HCT116 (cell line): ENCODE data around the gene TMEM81. TPM values are rescaled to one million over a fixed set of nuclear protein-coding genes. Genes with fewer than 3 reads are reported as not detected.

ENCODE experiments used
- ATAC-seq: fragments of 200-7000 bp; cut with Tn5 transposase; 2 replicates; pipeline ENCODE4 v1.9.1; 2020; ENCODE audit warnings: mild to moderate bottlenecking, moderate library complexity
- BruUV-seq: library from RNA; stranded (reverse); fragments of 400-500 nt; replicated peaks from 2 replicates; lab custom pipeline; 2021; lab: Mats Ljungman, UMichigan
- CTCF ChIA-PET: fragments of 300-600 bp; sonication (Branson Sonifier 250); formaldehyde crosslinking; loops from one replicate; lab custom pipeline; 2021; ENCODE audit warnings: antibody characterized with exemption; lab: Charles Lee
- POLR2A ChIA-PET: fragments of 300-600, 350-600 bp; sonication (Branson Sonifier 250); formaldehyde crosslinking; loops from one replicate; lab custom pipeline; 2021; ENCODE audit warnings: antibody characterized with exemption; lab: Charles Lee
- RAD21 ChIA-PET, 2 experiments: fragments of 300-600 bp; sonication (Branson Sonifier 250); formaldehyde crosslinking; loops; one replicate each; lab custom pipeline; 2023; ENCODE audit warnings: low total read pairs in 2 of 2; ENCODE audit not compliant: uncharacterized antibody in 2 of 2, unreplicated experiment in 2 of 2, low non-redundant PET in 1 of 2; lab: Charles Lee
- DNase-seq: peaks from one replicate; pipeline ENCODE4 v3.0.0-alpha.2; 2010; ENCODE audit warnings: low read depth, low spot score
- H2AFZ ChIP-seq: fragments of 200-600 bp; shearing (Covaris generic), sonication (generic); 2 replicates; pipeline ENCODE4 v1.6.1; 2017; ENCODE audit warnings: low read depth, mixed run types, mixed read lengths, antibody characterized with exemption, low read length; ENCODE audit not compliant: poor library complexity, severe bottlenecking
- H3K27ac ChIP-seq: 2 replicates; pipeline ENCODE4 v1.5.1; 2012; ENCODE audit warnings: low read depth, low read length
- H3K27me3 ChIP-seq: fragments of 200-600 bp; sonication (generic); 2 replicates; pipeline ENCODE4 v1.6.1; 2016; ENCODE audit warnings: mixed run types, low read length, mixed read lengths; ENCODE audit not compliant: insufficient read depth
- H3K36me3 ChIP-seq, 2 experiments: fragments of 200-500 bp in 1 of 2; fragments of 200-600 bp in 1 of 2; sonication (Bioruptor generic) in 1 of 2; sonication (generic) in 1 of 2; 2 replicates each; pipeline versions ENCODE4 v1.5.1 to v1.6.1; 2014 to 2016; ENCODE audit warnings: low read length in 2 of 2, inconsistent platforms in 1 of 2, mixed read lengths in 1 of 2, mixed run types in 1 of 2; ENCODE audit not compliant: insufficient read depth in 2 of 2, control insufficient read depth in 1 of 2
- H3K4me1 ChIP-seq, 2 experiments: fragments of 200-600 bp in 1 of 2; sonication (generic) in 1 of 2; 2 replicates each; pipeline versions ENCODE4 v1.5.1 to v1.6.1; 2012 to 2017; ENCODE audit warnings: low read length in 2 of 2, inconsistent platforms in 1 of 2, mild to moderate bottlenecking in 1 of 2, mixed read lengths in 1 of 2, mixed run types in 1 of 2, moderate library complexity in 1 of 2; ENCODE audit not compliant: insufficient read depth in 2 of 2, control insufficient read depth in 1 of 2
- H3K4me2 ChIP-seq: fragments of 200-600 bp; sonication (generic); 2 replicates; pipeline ENCODE4 v1.6.1; 2017; ENCODE audit warnings: mixed run types, low read length, mixed read lengths
- H3K4me3 ChIP-seq, 2 experiments: fragments of 200-600 bp in 1 of 2; sonication (generic) in 1 of 2; replicated peaks in 1 of 2; 2 replicates each; pipeline ENCODE4 v1.5.1; 2011 to 2016; ENCODE audit warnings: low read length in 2 of 2, control low read depth in 1 of 2, low read depth in 1 of 2, mild to moderate bottlenecking in 1 of 2, mixed read lengths in 1 of 2, mixed run types in 1 of 2
- H3K79me2 ChIP-seq: fragments of 200-600 bp; sonication (generic); 2 replicates; pipeline ENCODE4 v1.6.1; 2017; ENCODE audit warnings: mild to moderate bottlenecking, mixed run types, low read length, moderate library complexity, mixed read lengths; ENCODE audit not compliant: insufficient read depth
- H3K9ac ChIP-seq: fragments of 200-600 bp; sonication (generic); 2 replicates; pipeline ENCODE4 v1.6.1; 2016; ENCODE audit warnings: low read length, mixed read lengths
- H3K9me2 ChIP-seq: fragments of 200-600 bp; sonication (generic), shearing (Covaris generic); 2 replicates; pipeline ENCODE4 v1.6.1; 2017; ENCODE audit warnings: mixed run types, mild to moderate bottlenecking, moderate library complexity; ENCODE audit not compliant: insufficient read depth
- H3K9me3 ChIP-seq, 2 experiments: fragments of 200-500 bp in 1 of 2; fragments of 200-600 bp in 1 of 2; sonication (Bioruptor generic) in 1 of 2; sonication (generic) in 1 of 2; 2 replicates each; pipeline ENCODE4 v1.6.1; 2014 to 2017; ENCODE audit warnings: low read length in 2 of 2, mixed read lengths in 2 of 2, inconsistent platforms in 1 of 2, low read depth in 1 of 2, mild to moderate bottlenecking in 1 of 2, mixed run types in 1 of 2, moderate library complexity in 1 of 2; ENCODE audit not compliant: control insufficient read depth in 1 of 2, insufficient read depth in 1 of 2
- H4K20me1 ChIP-seq: fragments of 200-600 bp; sonication (generic), shearing (Covaris generic); 2 replicates; pipeline ENCODE4 v1.6.1; 2017; ENCODE audit warnings: mixed run types, mild to moderate bottlenecking, moderate library complexity; ENCODE audit not compliant: insufficient read depth
- ATF3 ChIP-seq: IDR thresholded peaks from 2 replicates; pipeline ENCODE4 v1.6.1; 2012
- ELF1 ChIP-seq: IDR thresholded peaks from 2 replicates; pipeline ENCODE4 v1.6.1; 2012; ENCODE audit warnings: low read depth, borderline replicate concordance
- EZH2 ChIP-seq: fragments of 200-600 bp; sonication (generic); IDR thresholded peaks from 2 replicates; pipeline ENCODE4 v1.6.1; 2017; ENCODE audit warnings: antibody characterized with exemption, mixed run types
- EZH2phosphoT487 ChIP-seq: fragments of 200-600 bp; IDR thresholded peaks from 2 replicates; pipeline ENCODE4 v1.6.1; 2018; ENCODE audit warnings: antibody characterized with exemption, borderline replicate concordance
- RAD21 ChIP-seq: IDR thresholded peaks from 2 replicates; pipeline ENCODE4 v1.6.1; 2012; ENCODE audit warnings: low read depth, mild to moderate bottlenecking
- YY1 ChIP-seq: IDR thresholded peaks from 2 replicates; pipeline ENCODE4 v1.6.1; 2011; ENCODE audit warnings: low read length, low read depth, moderate library complexity, mild to moderate bottlenecking; ENCODE audit not compliant: insufficient replicate concordance; ENCODE audit errors: extremely low read depth
- ZFX ChIP-seq: fragments of 450-650 bp; IDR thresholded peaks from 2 replicates; pipeline ENCODE4 v1.6.1; 2017
- intact Hi-C: fragments of 100-400 bp; cut with micrococcal nuclease; formaldehyde crosslinking; loops from 2 replicates; pipeline ENCODE4 v1.10.0; 2022
- total RNA-seq: library from RNA; stranded (reverse); gene quantifications from one replicate; pipeline ENCODE4 v1.2.1, GENCODE V29; 2021; ENCODE audit not compliant: unreplicated experiment
- TF ChIP-seq, protein P1 (sequence below): IDR thresholded peaks from 2 replicates; pipeline ENCODE4 v1.6.1; 2012; ENCODE audit warnings: low read depth

Gene TMEM81
- total RNA-seq, 1 experiment from 2014 or later, result 4.9 TPM

DNA sequence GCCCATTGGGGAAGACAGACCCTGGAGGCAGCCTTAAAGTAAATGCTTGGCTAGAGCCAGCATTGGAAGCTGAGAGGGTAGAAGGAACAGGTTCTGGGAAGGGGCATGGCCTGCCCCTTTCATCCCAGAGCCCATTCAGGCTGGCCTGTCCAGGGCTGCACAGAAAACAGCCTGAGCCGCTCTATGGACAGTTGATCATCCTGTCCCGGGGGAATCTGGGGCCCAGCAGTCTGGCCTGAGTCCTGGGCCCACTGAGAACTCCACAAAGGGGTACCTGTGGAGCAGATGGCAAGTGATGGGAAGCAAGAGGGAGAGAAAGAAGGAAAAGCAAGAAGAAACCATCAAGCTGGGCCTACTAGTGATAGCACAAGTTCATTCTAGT, 13.2 kb downstream of the TMEM81 start:
- POLR2A ChIA-PET, result no interaction called here

More for the DNA sequence above, 13.2 kb downstream of the TMEM81 start:
- CTCF ChIA-PET, result interaction anchor here (1.4 kb wide), 1 partner anchor 10 kb away, joined by 8 read pairs; no protein-coding TSS in a partner anchor
- H3K27ac ChIP-seq, result no peak overlapping the region
- TF ChIP-seq RAD21 (no peak), ZFX (no peak), YY1 (no peak), ATF3 (no peak), EZH2phosphoT487 (no peak), EZH2 (no peak), ELF1 (no peak)
- TF ChIP-seq, protein P1, sequence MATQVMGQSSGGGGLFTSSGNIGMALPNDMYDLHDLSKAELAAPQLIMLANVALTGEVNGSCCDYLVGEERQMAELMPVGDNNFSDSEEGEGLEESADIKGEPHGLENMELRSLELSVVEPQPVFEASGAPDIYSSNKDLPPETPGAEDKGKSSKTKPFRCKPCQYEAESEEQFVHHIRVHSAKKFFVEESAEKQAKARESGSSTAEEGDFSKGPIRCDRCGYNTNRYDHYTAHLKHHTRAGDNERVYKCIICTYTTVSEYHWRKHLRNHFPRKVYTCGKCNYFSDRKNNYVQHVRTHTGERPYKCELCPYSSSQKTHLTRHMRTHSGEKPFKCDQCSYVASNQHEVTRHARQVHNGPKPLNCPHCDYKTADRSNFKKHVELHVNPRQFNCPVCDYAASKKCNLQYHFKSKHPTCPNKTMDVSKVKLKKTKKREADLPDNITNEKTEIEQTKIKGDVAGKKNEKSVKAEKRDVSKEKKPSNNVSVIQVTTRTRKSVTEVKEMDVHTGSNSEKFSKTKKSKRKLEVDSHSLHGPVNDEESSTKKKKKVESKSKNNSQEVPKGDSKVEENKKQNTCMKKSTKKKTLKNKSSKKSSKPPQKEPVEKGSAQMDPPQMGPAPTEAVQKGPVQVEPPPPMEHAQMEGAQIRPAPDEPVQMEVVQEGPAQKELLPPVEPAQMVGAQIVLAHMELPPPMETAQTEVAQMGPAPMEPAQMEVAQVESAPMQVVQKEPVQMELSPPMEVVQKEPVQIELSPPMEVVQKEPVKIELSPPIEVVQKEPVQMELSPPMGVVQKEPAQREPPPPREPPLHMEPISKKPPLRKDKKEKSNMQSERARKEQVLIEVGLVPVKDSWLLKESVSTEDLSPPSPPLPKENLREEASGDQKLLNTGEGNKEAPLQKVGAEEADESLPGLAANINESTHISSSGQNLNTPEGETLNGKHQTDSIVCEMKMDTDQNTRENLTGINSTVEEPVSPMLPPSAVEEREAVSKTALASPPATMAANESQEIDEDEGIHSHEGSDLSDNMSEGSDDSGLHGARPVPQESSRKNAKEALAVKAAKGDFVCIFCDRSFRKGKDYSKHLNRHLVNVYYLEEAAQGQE, result no peak
- TF ChIP-seq, all 23 proteins: peak for 0
- no peaks in the 10 kb centered on the region for H3K27me3 ChIP-seq
- RAD21 ChIA-PET, result no interaction called here
- intact Hi-C loops, result no loop called here
- no TSS peak for BruUV-seq
- no peak overlapping the region for H3K9ac ChIP-seq
- ATAC-seq, result no peak
- H3K9me2 ChIP-seq, result no peaks in the 10 kb centered on the region
- H4K20me1 ChIP-seq, result no peaks in the 10 kb centered on the region
- H2AFZ ChIP-seq, result no peak overlapping the region
- no peaks in the 10 kb centered on the region for H3K9me3 ChIP-seq
- no peaks in the 10 kb centered on the region for H3K36me3 ChIP-seq
- no peak overlapping the region for H3K4me2 ChIP-seq
- no peaks in the 10 kb centered on the region for H3K4me1 ChIP-seq
- H3K79me2 ChIP-seq, result no peaks in the 10 kb centered on the region
- no peak for DNase-seq
- H3K4me3 ChIP-seq, result no peak overlapping the region
